ENCODE measurements around the gene RAI2.

RAI2 gene

DNA sequence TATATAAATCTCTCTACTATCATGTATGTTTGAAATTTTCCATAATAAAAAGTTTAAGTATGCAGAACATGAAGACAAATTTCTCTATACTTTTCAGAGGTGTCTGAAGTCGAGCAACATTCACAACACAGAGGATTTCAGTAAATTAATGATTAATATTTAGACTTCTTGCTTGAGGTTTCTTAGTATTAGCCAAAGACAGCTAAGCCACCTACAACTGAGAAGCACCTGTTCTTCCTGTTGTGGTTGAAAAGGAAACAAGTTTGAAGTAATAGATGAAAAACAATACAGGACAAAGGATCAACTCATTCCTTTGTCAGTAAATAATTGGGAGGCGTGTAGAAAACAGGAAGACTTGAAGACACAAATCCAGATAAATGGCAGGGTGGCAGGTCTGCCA lies 102.7 kb downstream of the RAI2 start:
- WGBS, 2 experiments (ENCODE audit: insufficient coverage in 2 of 2) = 88% methylated on average over 1 of the region's 2 CpGs; no CpG with 5 or more reads in 1 of the 2 experiments
- Histone ChIP-seq H3K27ac (ENCODE audit: low read depth, low read length, severe bottlenecking) (no peak overlapping the region), H3K4me3 (ENCODE audit: extremely low read depth, insufficient read depth, low read length, poor library complexity, severe bottlenecking) (no peak overlapping the region)

DNA sequence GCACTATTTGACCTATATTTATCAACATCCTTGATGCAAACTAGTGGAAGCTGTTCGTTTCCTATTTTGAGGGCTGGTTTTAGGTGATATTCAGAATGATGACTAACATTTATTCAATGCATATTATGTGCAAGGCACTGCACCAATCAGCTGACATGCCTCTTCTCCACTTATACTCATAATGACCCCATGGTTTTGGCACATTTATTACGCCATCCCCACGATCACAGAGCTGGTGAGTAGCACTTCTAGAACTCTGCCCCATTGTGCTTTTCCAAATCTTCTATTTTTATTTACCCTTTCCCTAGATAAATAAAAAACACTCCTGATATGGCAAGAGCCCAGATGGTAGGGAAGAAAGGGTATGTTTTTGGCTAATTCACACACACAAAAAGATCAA lies 110.7 kb downstream of the RAI2 start:
- H3K4me3 ChIP-seq (ENCODE audit: extremely low read depth, insufficient read depth, low read length, poor library complexity, severe bottlenecking) = no peak overlapping the region
- WGBS, 2 experiments (ENCODE audit: insufficient coverage in 2 of 2) = 83% methylated on average over 1 of the region's 3 CpGs; no CpG with 5 or more reads in 1 of the 2 experiments
- no peak overlapping the region for H3K27ac ChIP-seq (ENCODE audit: low read depth, low read length, severe bottlenecking)
- no peaks in the 10 kb centered on the region for H3K9me3 ChIP-seq (ENCODE audit: control insufficient read depth, low read length)
- H3K36me3 ChIP-seq (ENCODE audit: control insufficient read depth, insufficient read depth, low read length) = peaks cover 6% of the 10 kb centered on the region
- no peaks in the 10 kb centered on the region for H3K4me1 ChIP-seq (ENCODE audit: control insufficient read depth, insufficient read depth, low read length, poor library complexity, severe bottlenecking)

More for the DNA sequence above, 102.7 kb downstream of the RAI2 start:
- Histone ChIP-seq H3K9me3 (ENCODE audit: control insufficient read depth, low read length) (no peaks in the 10 kb centered on the region), H3K4me1 (ENCODE audit: control insufficient read depth, insufficient read depth, low read length, poor library complexity, severe bottlenecking) (no peaks in the 10 kb centered on the region), H3K36me3 (ENCODE audit: control insufficient read depth, insufficient read depth, low read length) (no peaks in the 10 kb centered on the region)

All from mesodermal cell (in vitro differentiated cells).